Neuronal stem cell (in vitro differentiated cells): ENCODE measurements around the gene ZBTB7C.
A peak's percentile ranks its signal among the peaks of the same experiment; 100 is the strongest.

Source experiments
- DNase-seq: peaks from one replicate; pipeline ENCODE4 v3.0.0-alpha.2; 2013; ENCODE audit warnings: low spot score
- H2AFZ ChIP-seq: one replicate; pipeline ENCODE4 v1.6.1; 2013; ENCODE audit warnings: mild to moderate bottlenecking, low read length, inconsistent platforms
- H2AK5ac ChIP-seq: 2 replicates; pipeline ENCODE4 v1.6.1; 2013; ENCODE audit warnings: low read depth, mild to moderate bottlenecking, inconsistent platforms, low read length, moderate library complexity, mixed read lengths
- H2BK120ac ChIP-seq: 2 replicates; pipeline ENCODE4 v1.6.1; 2013; ENCODE audit warnings: low read depth, mild to moderate bottlenecking, inconsistent platforms, low read length, moderate library complexity, mixed read lengths
- H2BK12ac ChIP-seq: one replicate; pipeline ENCODE4 v1.6.1; 2013; ENCODE audit warnings: low read length, inconsistent platforms
- H2BK15ac ChIP-seq: 2 replicates; pipeline ENCODE4 v1.6.1; 2013; ENCODE audit warnings: mild to moderate bottlenecking, low read length, inconsistent platforms, mixed read lengths
- H2BK5ac ChIP-seq: one replicate; pipeline ENCODE4 v1.6.1; 2013; ENCODE audit warnings: inconsistent platforms, mild to moderate bottlenecking, low read length, moderate library complexity
- H3K14ac ChIP-seq: one replicate; pipeline ENCODE4 v1.6.1; 2013; ENCODE audit warnings: low read length, inconsistent platforms
- H3K18ac ChIP-seq: 2 replicates; pipeline ENCODE4 v1.6.1; 2013; ENCODE audit warnings: low read length, inconsistent platforms
- H3K23ac ChIP-seq: 2 replicates; pipeline ENCODE4 v1.6.1; 2013; ENCODE audit warnings: low read depth, mild to moderate bottlenecking, mixed read lengths, low read length, inconsistent platforms; ENCODE audit not compliant: poor library complexity
- H3K27ac ChIP-seq: replicated peaks from 3 replicates; pipeline ENCODE4 v1.5.1; 2013; ENCODE audit warnings: low read length, inconsistent platforms
- H3K27me3 ChIP-seq, 3 experiments: 2 replicates each; pipeline ENCODE4 v1.6.1; 2013; ENCODE audit warnings: low read length in 3 of 3, mild to moderate bottlenecking in 2 of 3, inconsistent platforms in 1 of 3, low read depth in 1 of 3, mixed read lengths in 1 of 3, moderate library complexity in 1 of 3; ENCODE audit not compliant: control insufficient read depth in 3 of 3, insufficient read depth in 3 of 3
- H3K36me3 ChIP-seq, 2 donors: replicated peaks in 1 of 2; 2 replicates each; pipeline ENCODE4 v1.6.1; 2013; ENCODE audit warnings: low read length in 2 of 2; ENCODE audit not compliant: control insufficient read depth in 2 of 2, insufficient read depth in 2 of 2
- H3K4ac ChIP-seq: 2 replicates; pipeline ENCODE4 v1.6.1; 2013; ENCODE audit warnings: inconsistent platforms, mild to moderate bottlenecking, low read length, moderate library complexity
- H3K4me1 ChIP-seq, 2 donors: 1 replicate in 1 of 2; 2 replicates in 1 of 2; pipeline ENCODE4 v1.6.1; 2013; ENCODE audit warnings: low read length in 2 of 2, low read depth in 1 of 2; ENCODE audit not compliant: control insufficient read depth in 2 of 2, insufficient read depth in 1 of 2
- H3K4me2 ChIP-seq: one replicate; pipeline ENCODE4 v1.6.1; 2013; ENCODE audit warnings: mild to moderate bottlenecking, low read length, inconsistent platforms; ENCODE audit not compliant: insufficient read depth, poor library complexity, severe bottlenecking
- H3K4me3 ChIP-seq, 2 donors: 2 replicates each; pipeline ENCODE4 v1.5.1; 2013; ENCODE audit warnings: low read length in 2 of 2, mild to moderate bottlenecking in 2 of 2, inconsistent platforms in 1 of 2, moderate library complexity in 1 of 2
- H3K79me1 ChIP-seq: one replicate; pipeline ENCODE4 v1.6.1; 2013; ENCODE audit warnings: low read depth, mild to moderate bottlenecking, inconsistent platforms, low read length, moderate library complexity
- H3K9ac ChIP-seq: one replicate; pipeline ENCODE4 v1.6.1; 2013; ENCODE audit warnings: mild to moderate bottlenecking, low read depth, low read length, inconsistent platforms; ENCODE audit not compliant: poor library complexity
- H3K9me3 ChIP-seq, 2 donors: replicated peaks in 1 of 2; 2 replicates each; pipeline versions ENCODE3 to v1.6.1; 2013; ENCODE audit warnings: low read length in 2 of 2, mild to moderate bottlenecking in 2 of 2, inconsistent platforms in 1 of 2, low read depth in 1 of 2, mixed read lengths in 1 of 2, moderate library complexity in 1 of 2; ENCODE audit not compliant: control insufficient read depth in 2 of 2, insufficient read depth in 1 of 2
- H4K8ac ChIP-seq: one replicate; pipeline ENCODE4 v1.6.1; 2013; ENCODE audit warnings: low read depth, mild to moderate bottlenecking, inconsistent platforms, low read length, moderate library complexity
- H4K91ac ChIP-seq: one replicate; pipeline ENCODE4 v1.6.1; 2013; ENCODE audit warnings: low read length, low read depth, mild to moderate bottlenecking, inconsistent platforms; ENCODE audit not compliant: poor library complexity
- WGBS, 2 donors: extraction: QIAGEN DNeasy Blood & Tissue Kit; methylation state at CpG; one replicate each; pipeline ENCODE4 v1.1.7; 2013; ENCODE audit warnings: missing lambda C conversion rate in 2 of 2, mixed read lengths in 1 of 2; ENCODE audit not compliant: insufficient read length in 2 of 2, insufficient replicate concordance in 1 of 2; ENCODE audit errors: extremely low coverage in 2 of 2; 5-methylcytosine and 5-hydroxymethylcytosine counted together

Gene ZBTB7C

DNA sequence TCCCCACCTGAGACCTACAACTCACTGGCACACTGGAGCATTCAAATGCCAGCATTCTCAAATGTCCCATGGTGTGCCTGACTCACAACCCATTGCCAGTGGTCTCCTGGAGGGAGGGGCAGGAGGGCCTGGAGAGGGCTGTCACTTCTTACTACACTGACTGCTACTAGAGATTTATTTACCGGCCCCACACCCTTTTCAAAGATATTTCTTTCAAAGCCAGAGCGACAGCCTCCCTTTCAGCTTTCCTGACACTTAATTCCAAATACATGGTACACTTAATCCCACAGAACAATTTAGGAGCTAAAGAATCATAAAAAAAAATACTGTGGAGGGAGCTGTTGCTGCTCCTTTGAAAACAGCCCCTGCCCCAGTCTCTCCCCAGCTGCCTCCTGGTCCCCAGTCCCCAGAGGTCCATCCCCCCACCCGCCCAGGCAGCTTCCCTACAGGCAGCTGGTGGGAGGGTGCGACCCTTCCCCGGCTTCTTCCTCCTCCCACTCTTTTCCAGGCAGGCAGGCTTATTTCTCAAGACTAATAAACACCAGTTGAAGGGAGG lies 349.6 kb downstream of the ZBTB7C start:
- Histone ChIP-seq H2BK15ac (no peak overlapping the region), H3K79me1 (no peaks in the 10 kb centered on the region), H3K4me2 (peak overlapping the region; percentile 22), H2BK12ac (no peak overlapping the region), H3K9ac (no peak overlapping the region), H3K4me3 (no peak overlapping the region), H3K18ac (no peak overlapping the region), H4K91ac (no peak overlapping the region), H2BK5ac (no peak overlapping the region), H3K23ac (no peak overlapping the region), H3K27me3 (peaks cover 0 to 6% (median 0%) of the 10 kb centered on the region in 3 experiments), H3K4me1 (peaks cover 0 to 11% of the 10 kb centered on the region in 2 donors), H2AFZ (no peak overlapping the region), H2BK120ac (no peak overlapping the region), H3K9me3 (no peaks in the 10 kb centered on the region), H2AK5ac (no peak overlapping the region), H3K36me3 (no peaks in the 10 kb centered on the region), H4K8ac (no peak overlapping the region), H3K4ac (no peak overlapping the region), H3K14ac (no peak overlapping the region), H3K27ac (no peak overlapping the region)
- DNase-seq, result no peak
- WGBS, 2 donors, result no CpG with 5 or more reads among the region's 5 CpGs

DNA sequence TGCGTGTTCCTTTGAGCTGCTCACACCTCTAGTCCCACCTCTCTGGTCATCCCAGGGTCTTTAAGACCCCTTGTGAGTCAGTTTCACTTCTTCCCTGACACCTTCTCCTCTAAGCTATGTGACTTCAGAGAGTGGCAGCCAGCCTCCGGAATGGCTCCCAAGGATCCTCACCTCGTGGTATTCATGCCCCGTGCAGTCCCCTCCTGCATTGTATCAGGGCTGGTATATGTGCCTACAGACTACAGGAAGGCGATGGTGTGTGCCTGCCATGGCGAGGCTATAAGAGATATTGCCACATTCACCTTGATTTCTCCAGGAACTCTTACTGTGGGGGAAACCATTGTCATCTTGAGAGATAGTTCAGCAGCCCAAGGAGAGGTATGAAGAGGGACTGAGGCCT lies 350.7 kb downstream of the ZBTB7C start:
- Histone ChIP-seq H4K8ac (no peak overlapping the region), H2BK5ac (no peak overlapping the region), H2BK12ac (no peak overlapping the region), H3K9ac (no peak overlapping the region), H3K4me2 (no peak overlapping the region), H3K36me3 (no peaks in the 10 kb centered on the region), H4K91ac (peak overlapping the region; percentile 11), H3K9me3 (no peaks in the 10 kb centered on the region), H3K27ac (no peak overlapping the region), H3K4me1 (peaks cover 0 to 17% of the 10 kb centered on the region in 2 donors), H3K4ac (no peak overlapping the region), H3K18ac (peak overlapping the region; percentile 4), H3K79me1 (no peaks in the 10 kb centered on the region), H3K27me3 (peaks cover 0 to 12% (median 0%) of the 10 kb centered on the region in 3 experiments), H3K23ac (no peak overlapping the region), H2BK120ac (no peak overlapping the region), H2AFZ (no peak overlapping the region), H3K14ac (no peak overlapping the region), H2AK5ac (no peak overlapping the region), H3K4me3 (no peak overlapping the region), H2BK15ac (peak overlapping the region; percentile 18)
- whole genome bisulfite sequencing, 2 donors, result no CpG with 5 or more reads among the region's 6 CpGs
- DNase-seq, result no peak

GRCh38 chr18:48057018-48057417 lies 352.2 kb downstream of the ZBTB7C start:
- Histone ChIP-seq H3K4me2 (no peak overlapping the region), H3K4me3 (no peak overlapping the region), H3K27ac (no peak overlapping the region), H4K91ac (no peak overlapping the region), H2AK5ac (no peak overlapping the region), H3K36me3 (no peaks in the 10 kb centered on the region), H2BK120ac (no peak overlapping the region), H2AFZ (no peak overlapping the region), H4K8ac (no peak overlapping the region), H3K27me3 (peaks cover 0 to 13% (median 0%) of the 10 kb centered on the region in 3 experiments), H3K9me3 (no peaks in the 10 kb centered on the region), H2BK5ac (no peak overlapping the region), H3K23ac (no peak overlapping the region), H3K79me1 (no peaks in the 10 kb centered on the region), H3K9ac (no peak overlapping the region), H3K14ac (no peak overlapping the region), H3K4me1 (peaks cover 0 to 17% of the 10 kb centered on the region in 2 donors), H3K4ac (no peak overlapping the region), H2BK15ac (no peak overlapping the region), H2BK12ac (no peak overlapping the region), H3K18ac (no peak overlapping the region)
- no peak for DNase-seq

GRCh38 chr18:48055351-48055750 lies 353.8 kb downstream of the ZBTB7C start:
- H2BK120ac ChIP-seq, result no peak overlapping the region
- no peak overlapping the region for H2AK5ac ChIP-seq
- H2BK15ac ChIP-seq, result no peak overlapping the region
- no peak overlapping the region for H3K27ac ChIP-seq
- no peak overlapping the region for H2BK12ac ChIP-seq
- no peak overlapping the region for H2AFZ ChIP-seq
- H3K23ac ChIP-seq, result no peak overlapping the region
- H3K9ac ChIP-seq, result no peak overlapping the region
- no peak for DNase-seq
- no peaks in the 10 kb centered on the region for H3K79me1 ChIP-seq
- no peak overlapping the region for H3K4me3 ChIP-seq
- H3K27me3 ChIP-seq, result peaks cover 0 to 13% (median 0%) of the 10 kb centered on the region in 3 experiments
- no peak overlapping the region for H4K91ac ChIP-seq
- H3K18ac ChIP-seq, result peak overlapping the region; percentile 73
- H3K4me1 ChIP-seq, result peaks cover 0 to 16% of the 10 kb centered on the region in 2 donors
- no peak overlapping the region for H3K4me2 ChIP-seq
- WGBS, 2 donors, result no CpG with 5 or more reads among the region's 6 CpGs
- no peaks in the 10 kb centered on the region for H3K9me3 ChIP-seq
- H3K4ac ChIP-seq, result no peak overlapping the region
- no peaks in the 10 kb centered on the region for H3K36me3 ChIP-seq
- H2BK5ac ChIP-seq, result no peak overlapping the region
- no peak overlapping the region for H4K8ac ChIP-seq
- H3K14ac ChIP-seq, result no peak overlapping the region
